EH (cell line): ENCODE data around the gene LIX1.

Experiments
- DNase-seq: peaks from one replicate; pipeline ENCODE4 v3.0.0-alpha.2; 2015; ENCODE audit warnings: low read depth

LIX1 gene

GRCh38 chr5:97074859-97075489, 67.4 kb downstream of the LIX1 start:
- DNase-seq = no peak

DNA sequence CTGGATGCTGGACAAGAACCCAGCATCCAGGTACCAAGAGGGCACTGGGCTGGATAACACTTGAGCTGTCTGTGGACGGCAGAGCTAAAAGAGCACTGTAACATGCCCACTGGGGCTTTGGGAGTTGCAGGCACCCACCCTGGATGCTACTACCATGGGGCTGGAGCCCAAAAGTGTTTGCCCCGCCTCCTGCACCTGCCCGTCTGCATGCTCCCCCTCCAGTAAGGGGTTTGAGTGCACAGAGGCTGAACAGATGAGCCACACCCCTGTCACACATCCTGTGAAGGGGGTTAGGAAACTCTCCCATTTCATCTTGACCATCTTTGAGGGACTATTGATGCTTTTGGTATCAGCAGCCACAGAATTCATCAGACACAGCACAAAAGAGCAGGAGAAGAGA, 69.0 kb downstream of the LIX1 start:
- no peak for DNase-seq

DNA sequence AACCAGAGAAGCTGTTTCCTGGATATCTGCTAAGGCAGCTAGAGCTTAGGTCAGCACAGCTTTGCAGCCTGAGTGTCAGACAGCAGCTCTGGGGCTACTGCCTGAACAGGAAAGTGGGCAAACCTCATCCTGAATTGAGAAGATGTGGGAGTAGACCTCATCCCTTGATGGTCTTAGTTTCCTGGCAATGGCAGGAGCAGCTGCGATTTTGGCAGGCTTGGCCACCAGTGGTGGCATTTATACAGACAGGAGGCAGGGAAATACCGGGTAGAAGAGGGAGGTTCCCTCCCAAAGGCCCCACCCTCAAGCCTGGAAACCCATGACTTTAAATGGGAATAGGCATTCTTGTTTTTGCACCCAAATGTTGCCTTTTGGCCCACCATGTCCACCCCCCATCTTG, 69.7 kb downstream of the LIX1 start:
- no peak for DNase-seq

GRCh38 chr5:97071993-97072392, 70.4 kb downstream of the LIX1 start:
- DNase-seq = no peak

- DNase-seq = peak; percentile 78
Measured at GRCh38 chr5:97071101-97071500, 71.3 kb downstream of the LIX1 start.

DNA sequence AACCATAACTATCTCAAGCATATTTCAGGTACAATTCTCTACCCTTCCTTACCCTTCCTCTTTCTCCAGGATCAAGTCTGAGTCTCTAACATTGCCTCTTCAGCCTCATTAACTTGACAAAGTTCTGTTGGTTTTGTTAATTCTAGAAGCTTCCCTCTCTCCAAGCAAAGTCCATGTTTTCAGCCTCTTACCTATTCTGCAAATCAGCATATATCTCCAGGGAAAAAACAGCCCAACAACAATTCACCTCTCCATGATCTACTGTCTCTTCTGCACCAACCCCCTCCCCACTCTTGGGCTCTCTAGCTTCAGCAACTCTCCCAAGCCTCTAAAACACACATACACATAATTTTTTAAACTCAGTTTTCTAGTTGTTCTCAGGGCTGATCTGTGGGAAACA, 72.2 kb downstream of the LIX1 start:
- no peak for DNase-seq

GRCh38 chr5:97067296-97067850, 75.0 kb downstream of the LIX1 start:
- DNase-seq = no peak

DNA sequence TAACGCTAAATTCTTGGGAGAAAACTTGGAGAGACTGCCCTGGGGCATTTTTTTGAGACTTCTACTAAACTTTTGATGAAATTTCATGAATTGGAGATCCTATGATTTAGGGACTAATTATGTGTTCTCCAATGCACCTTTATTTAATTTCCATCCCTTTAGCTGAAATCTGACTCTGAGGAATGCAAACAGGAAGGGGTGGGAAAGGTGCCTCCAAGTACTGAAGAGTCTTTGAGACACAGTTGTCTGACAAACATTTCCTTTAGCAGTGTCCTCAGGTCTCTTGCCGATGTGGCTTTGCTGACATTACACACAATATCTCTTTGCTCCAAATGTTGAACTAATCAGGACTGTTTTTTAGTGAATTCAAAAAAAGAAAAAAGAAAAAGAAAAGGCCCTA, 76.9 kb downstream of the LIX1 start:
- DNase-seq = no peak

DNA sequence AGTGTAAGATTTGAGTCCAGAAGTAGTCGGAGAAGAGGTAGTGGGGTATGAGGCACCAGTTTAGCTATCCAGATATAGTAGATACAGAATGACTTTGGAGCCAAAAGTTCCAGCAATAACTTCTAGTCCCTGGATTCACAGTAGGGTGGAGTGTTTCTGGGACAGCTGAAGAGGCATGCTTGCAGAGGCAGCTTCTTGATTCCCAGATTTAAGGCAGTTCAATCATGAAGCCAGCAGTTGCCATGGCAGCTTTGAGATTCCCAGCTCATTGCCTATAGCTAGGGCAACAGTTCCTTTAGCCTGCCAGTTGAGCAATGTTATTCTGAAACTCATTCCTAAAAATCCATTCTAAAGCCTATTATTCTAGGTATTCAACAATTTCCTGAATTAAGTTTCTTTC, 79.2 kb downstream of the LIX1 start:
- no peak for DNase-seq

DNA sequence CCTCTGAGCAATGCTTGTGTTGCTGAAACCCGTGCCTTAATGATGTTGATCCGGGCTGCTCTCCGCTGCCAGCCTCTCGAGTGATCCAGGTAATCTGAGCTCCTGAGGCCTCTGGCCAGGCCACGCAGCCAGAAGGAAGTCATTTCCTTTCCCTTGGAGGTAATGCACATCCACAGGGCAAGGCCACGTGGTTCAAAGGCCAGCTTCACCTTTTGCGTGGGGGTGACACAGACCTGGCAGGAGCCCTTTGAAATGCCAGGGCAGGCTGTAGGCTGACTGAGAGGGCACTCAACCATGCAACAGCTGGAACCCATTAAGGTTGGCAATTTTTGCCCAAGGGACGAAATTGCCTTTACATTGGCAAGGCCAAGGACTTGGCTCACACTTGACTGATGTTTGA, 80.4 kb downstream of the LIX1 start:
- DNase-seq = no peak

DNA sequence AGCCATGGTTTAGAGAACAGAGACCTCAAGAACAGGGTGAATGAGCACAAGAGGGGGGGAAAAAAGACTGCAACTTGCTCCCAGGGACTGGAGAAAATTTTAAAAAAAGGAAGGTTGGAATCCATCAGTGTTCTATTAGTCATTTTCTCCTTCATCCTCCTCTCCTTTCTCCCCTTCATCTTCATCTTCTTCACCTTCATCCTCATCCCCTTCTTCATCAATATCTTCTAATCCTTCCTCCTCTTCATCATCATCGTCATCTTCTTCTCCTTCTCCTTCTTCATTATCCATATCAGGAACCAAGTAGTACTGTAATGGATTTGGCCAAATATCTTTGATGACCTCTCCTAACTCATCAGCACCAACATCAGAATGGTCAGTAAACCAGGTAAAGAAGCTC, 86.1 kb downstream of the LIX1 start:
- no peak for DNase-seq

DNA sequence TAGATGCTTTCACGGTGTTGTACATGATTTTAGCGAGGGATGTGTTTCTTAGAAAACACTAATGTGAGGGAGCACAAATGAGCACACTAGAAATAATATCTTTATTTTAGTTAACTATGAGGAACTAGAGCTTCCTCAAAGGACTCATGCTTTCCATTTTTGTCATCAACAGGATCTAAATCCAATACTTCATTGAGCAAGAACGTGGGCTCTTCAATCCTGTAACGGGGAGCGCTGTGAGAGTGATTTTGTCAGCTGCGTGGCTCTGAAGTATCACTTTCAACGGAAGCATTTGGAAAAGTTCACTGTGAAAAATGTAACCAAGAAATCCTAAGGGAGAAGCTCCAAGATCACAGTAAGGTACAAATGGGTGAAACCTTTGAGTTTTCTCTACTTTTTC, 93.2 kb downstream of the LIX1 start:
- no peak for DNase-seq

DNA sequence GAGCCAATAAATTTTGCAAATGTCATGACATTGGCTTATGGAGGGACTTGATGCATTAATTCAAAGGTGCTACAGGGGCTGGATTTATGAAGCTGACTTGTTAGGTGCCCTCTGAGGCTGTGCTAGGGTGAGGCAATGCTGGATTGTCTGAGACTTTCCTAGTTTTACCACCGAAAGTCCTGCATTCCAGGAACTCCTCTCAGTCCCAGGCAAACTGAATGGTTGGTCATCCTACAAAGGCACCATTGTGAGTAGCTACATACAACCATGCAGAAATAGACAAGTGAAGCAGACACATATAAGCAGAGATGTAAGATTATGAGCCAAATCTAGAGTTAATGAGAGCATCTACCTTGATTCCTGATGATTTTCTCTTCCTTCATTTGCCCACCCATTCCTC, 95.3 kb downstream of the LIX1 start:
- no peak for DNase-seq

DNA sequence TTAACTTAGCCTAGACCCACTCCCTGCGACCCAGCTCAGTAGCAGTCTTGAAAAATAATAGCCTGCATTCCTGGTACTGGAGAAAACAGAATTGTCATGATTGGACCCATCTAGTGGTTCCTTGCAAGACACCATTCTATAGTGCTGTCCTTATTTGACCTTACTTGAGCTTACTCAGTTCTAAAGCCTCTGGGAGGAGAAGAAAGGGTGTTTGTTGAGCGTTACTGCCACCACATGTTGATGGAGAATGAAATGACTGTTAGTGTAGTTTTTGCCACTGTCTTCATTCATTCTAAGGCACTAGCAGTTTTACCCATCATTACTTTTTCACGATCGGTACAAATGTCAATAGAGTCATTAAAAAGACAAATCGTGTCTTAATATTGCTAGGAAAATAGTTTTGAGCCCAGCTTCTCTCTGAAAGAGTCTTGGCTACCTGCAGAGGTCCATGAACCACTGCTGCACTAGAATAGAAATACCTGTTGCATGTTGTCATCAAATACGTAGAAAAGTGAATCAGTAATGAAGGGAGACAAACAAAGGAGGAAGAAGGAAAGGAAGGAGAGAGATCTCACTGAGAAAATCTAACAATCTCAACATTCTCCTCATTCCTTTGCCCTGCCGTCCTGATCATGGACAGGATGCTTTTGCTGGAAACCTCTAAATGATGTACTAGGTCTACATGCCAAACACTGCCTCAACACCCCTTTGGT, 96.0 kb downstream of the LIX1 start:
- DNase-seq = peak; percentile 56

- peak; percentile 16 for DNase-seq
Measured at GRCh38 chr5:97044052-97044451, 98.4 kb downstream of the LIX1 start.

DNA sequence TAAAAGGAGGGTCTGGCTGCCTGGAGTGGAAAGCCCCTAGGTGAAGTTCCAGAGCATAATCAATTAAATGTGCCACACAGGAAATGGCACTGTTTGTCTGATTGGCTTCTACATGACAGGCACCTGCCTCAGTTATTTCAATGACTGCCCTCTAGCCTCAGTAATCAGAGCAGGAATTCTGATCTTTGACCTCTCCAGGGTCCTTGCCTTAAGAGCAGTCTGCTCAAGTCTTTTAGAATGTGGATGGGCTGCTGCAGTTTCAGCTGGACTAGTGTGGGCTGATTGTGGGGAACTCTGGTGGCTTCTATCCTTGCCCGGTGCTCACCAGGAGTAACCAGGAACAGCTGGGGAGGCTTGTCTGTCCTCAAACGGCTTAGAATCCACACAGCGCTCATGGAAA, 98.9 kb downstream of the LIX1 start:
- DNase-seq = no peak

DNA sequence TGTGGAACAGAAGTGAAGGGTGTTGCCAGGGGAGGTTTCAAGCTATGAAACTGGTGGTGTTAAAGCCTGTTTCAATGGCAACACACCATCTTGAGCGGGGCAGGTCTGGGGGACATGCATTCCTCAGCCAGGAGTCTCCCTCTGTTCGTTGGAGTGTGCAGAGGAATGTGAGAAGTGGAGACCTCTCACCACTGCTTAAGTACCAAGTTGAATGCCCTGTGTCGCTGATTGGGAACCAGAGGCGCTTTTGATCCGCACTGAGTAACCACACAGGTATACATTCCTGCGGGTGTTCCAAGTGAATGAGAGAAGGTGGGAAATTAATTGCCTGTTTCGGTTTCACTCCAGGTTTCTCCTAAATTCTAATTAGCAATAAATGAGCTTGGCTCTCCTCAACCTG, 99.4 kb downstream of the LIX1 start:
- no peak for DNase-seq
